ENCODE data around the gene LRRC26. TPM values are rescaled to one million over a fixed set of nuclear protein-coding genes. Genes with fewer than 3 reads are reported as not detected.

The LRRC26 gene
- total RNA-seq, 2 experiments from 2014 or later, result not detected

- Mint-ChIP-seq H3K4me3 (no peak overlapping the region), H3K27me3 (peaks cover 3% of the 10 kb centered on the region), H3K36me3 (ENCODE audit: low read depth) (no peaks in the 10 kb centered on the region), H3K27ac (no peak overlapping the region), H3K4me1 (ENCODE audit: low read depth) (peaks cover 5% of the 10 kb centered on the region), H3K9me3 (no peaks in the 10 kb centered on the region)
- peak; percentile 56 for TF ChIP-seq CTCF (IDR thresholded peaks at IDR 0.05)
- ATAC-seq, result peak; percentile 52
- intact Hi-C loops (cut with micrococcal nuclease), result loop anchor here (10.0 kb wide), 1 partner anchor 52 kb away; no protein-coding TSS in a partner anchor
- no peak for DNase-seq
- CTCF ChIA-PET, result interaction anchor here (0.6 to 2.2 kb wide), 14 partner anchors 10 to 130 kb away, joined by 3 to 9 read pairs (median 4); partner anchors contain the start of genes ANAPC2, NPDC1, RNF224 and SSNA1
- POLR2A ChIA-PET, result interaction anchor here (1.0 to 3.6 kb wide), 6 partner anchors 8 to 106 kb away, joined by 3 to 28 read pairs (median 3); partner anchors contain the start of genes ANAPC2, SAPCD2 and SSNA1
Measured at GRCh38 chr9:137176302-137177182, 6.7 kb upstream of the LRRC26 start.

- CTCF ChIA-PET, result interaction anchor here (1.0 to 2.2 kb wide), 8 partner anchors 9 to 129 kb away, joined by 3 to 8 read pairs (median 4); partner anchors contain the start of genes MAN1B1 and NPDC1
Measured at GRCh38 chr9:137175345-137175961, 5.6 kb upstream of the LRRC26 start.

GRCh38 chr9:137174722-137175293 is 5.0 kb upstream of the LRRC26 start:
- no peaks in the 10 kb centered on the region for H3K9me3 Mint-ChIP-seq
- ChIA-PET POLR2A (interaction anchor here (0.8 to 3.6 kb wide), 5 partner anchors 10 to 46 kb away, joined by 3 to 28 read pairs (median 3); partner anchors contain the start of genes ANAPC2 and SSNA1), CTCF (interaction anchor here (1.0 to 2.0 kb wide), 5 partner anchors 53 to 88 kb away, joined by 3 to 6 read pairs (median 4); partner anchors contain the start of gene MAN1B1)
- DNase-seq (peak; percentile 78), ATAC-seq (peak; percentile 57)
- TF ChIP-seq CTCF (IDR thresholded peaks at IDR 0.05), result no peak
- H3K36me3 Mint-ChIP-seq (ENCODE audit: low read depth), result no peaks in the 10 kb centered on the region
- H3K27me3 Mint-ChIP-seq, result peaks cover 10% of the 10 kb centered on the region
- H3K4me1 Mint-ChIP-seq (ENCODE audit: low read depth), result peaks cover 5% of the 10 kb centered on the region
- H3K4me3 Mint-ChIP-seq, result no peak overlapping the region
- intact Hi-C loops (cut with micrococcal nuclease), result loop anchor here (10.0 kb wide), 1 partner anchor 50 kb away; no protein-coding TSS in a partner anchor
- H3K27ac Mint-ChIP-seq, result no peak overlapping the region

More at GRCh38 chr9:137175345-137175961, 5.6 kb upstream of the LRRC26 start:
- no peak overlapping the region for H3K27ac Mint-ChIP-seq
- intact Hi-C loops (cut with micrococcal nuclease), result loop anchor here (10.0 kb wide), 1 partner anchor 51 kb away; no protein-coding TSS in a partner anchor
- H3K9me3 Mint-ChIP-seq, result no peaks in the 10 kb centered on the region
- TF ChIP-seq CTCF (IDR thresholded peaks at IDR 0.05), result peak; percentile 53
- H3K4me1 Mint-ChIP-seq (ENCODE audit: low read depth), result peaks cover 5% of the 10 kb centered on the region
- peaks cover 5% of the 10 kb centered on the region for H3K27me3 Mint-ChIP-seq
- H3K36me3 Mint-ChIP-seq (ENCODE audit: low read depth), result no peaks in the 10 kb centered on the region
- DNase-seq, result no peak
- peak; percentile 29 for ATAC-seq
- POLR2A ChIA-PET, result interaction anchor here (0.8 to 3.6 kb wide), 4 partner anchors 10 to 47 kb away, joined by 3 to 28 read pairs (median 7); partner anchors contain the start of genes ANAPC2 and SSNA1
- no peak overlapping the region for H3K4me3 Mint-ChIP-seq

- DNase-seq (no peak), ATAC-seq (no peak)
- Mint-ChIP-seq H3K27ac (no peak overlapping the region), H3K9me3 (no peaks in the 10 kb centered on the region), H3K36me3 (ENCODE audit: low read depth) (no peaks in the 10 kb centered on the region), H3K4me1 (ENCODE audit: low read depth) (peaks cover 5% of the 10 kb centered on the region), H3K27me3 (peaks cover 10% of the 10 kb centered on the region), H3K4me3 (no peak overlapping the region)
- POLR2A ChIA-PET, result interaction anchor here (1.1 to 3.6 kb wide), 4 partner anchors 11 to 17 kb away, joined by 3 to 28 read pairs (median 8); partner anchors contain the start of genes ANAPC2 and SSNA1
- no peak for TF ChIP-seq CTCF (IDR thresholded peaks at IDR 0.05)
- CTCF ChIA-PET, result interaction anchor here (1.3 to 1.5 kb wide), 2 partner anchors 63 to 87 kb away, joined by 3 to 4 read pairs; partner anchors contain the start of gene MAN1B1
- intact Hi-C loops (cut with micrococcal nuclease), result loop anchor here (10.0 kb wide), 1 partner anchor 49 kb away; no protein-coding TSS in a partner anchor
Measured at GRCh38 chr9:137173796-137174664, 4.2 kb upstream of the LRRC26 start.

Measured in activated CD8-positive, alpha-beta T cell treated with anti-CD3 and anti-CD28 coated beads for 36 hours (primary cell).